HepG2 (cell line): ENCODE data around the gene CDK11B. TPM values are rescaled to one million over a fixed set of nuclear protein-coding genes. Genes with fewer than 3 reads are reported as not detected.
A peak's percentile ranks its signal among the peaks of the same experiment; 100 is the strongest.

Experiments used
- CBFB ChIP-seq: sonication (generic); formaldehyde crosslinking; IDR thresholded peaks from 2 replicates; pipeline ENCODE4 v1.4.0; 2020; ENCODE audit warnings: missing genetic modification reagents
- GTF2F1 ChIP-seq: fragments of 150-350 bp; IDR thresholded peaks from 2 replicates; pipeline ENCODE4 v1.6.1; 2014; ENCODE audit warnings: low read length
- MAFF ChIP-seq: IDR thresholded peaks from 2 replicates; pipeline ENCODE4 v1.6.1; 2011; ENCODE audit warnings: low read depth, low read length, improper control_type of control experiment
- NRL ChIP-seq: sonication (generic); formaldehyde crosslinking; IDR thresholded peaks from 2 replicates; pipeline ENCODE4 v1.5.0; 2020; ENCODE audit warnings: missing genetic modification reagents, mild to moderate bottlenecking, moderate library complexity, borderline replicate concordance
- SALL1 ChIP-seq: sonication (generic); formaldehyde crosslinking; IDR thresholded peaks from 2 replicates; pipeline ENCODE4 v1.8.0; 2022; ENCODE audit warnings: mild to moderate bottlenecking, missing genetic modification reagents
- SIN3A ChIP-seq: IDR thresholded peaks from 2 replicates; pipeline ENCODE4 v1.6.1; 2011; ENCODE audit warnings: low read depth, mild to moderate bottlenecking, control low read depth, low read length, borderline replicate concordance
- SMAD9 ChIP-seq: sonication (generic); formaldehyde crosslinking; IDR thresholded peaks from 2 replicates; pipeline ENCODE4 v1.5.1; 2020; ENCODE audit warnings: mild to moderate bottlenecking, missing genetic modification reagents
- SPEN ChIP-seq: sonication (generic); formaldehyde crosslinking; IDR thresholded peaks from 2 replicates; pipeline ENCODE4 v1.5.1; 2020; ENCODE audit warnings: low read depth, mild to moderate bottlenecking, missing genetic modification reagents
- ZBTB38 ChIP-seq: sonication (generic); formaldehyde crosslinking; IDR thresholded peaks from 2 replicates; pipeline ENCODE4 v1.5.1; 2020; ENCODE audit warnings: mild to moderate bottlenecking, missing genetic modification reagents
- ZNF652 ChIP-seq: IDR thresholded peaks from 2 replicates; pipeline ENCODE4 v1.6.1; 2016; ENCODE audit warnings: low read depth, borderline replicate concordance
- ZNF709 ChIP-seq: sonication (generic); formaldehyde crosslinking; IDR thresholded peaks from 2 replicates; pipeline ENCODE4 v1.5.0; 2020; ENCODE audit warnings: mild to moderate bottlenecking, missing genetic modification reagents
- ZSCAN31 ChIP-seq: sonication (generic); formaldehyde crosslinking; IDR thresholded peaks from 2 replicates; pipeline ENCODE4 v1.5.0; 2020; ENCODE audit warnings: low read depth, mild to moderate bottlenecking, missing genetic modification reagents
- polyA plus RNA-seq, 8 experiments: library from polyadenylated mRNA; depleted of rRNA in 3 of 8; stranded (reverse) in 7 of 8; unstranded in 1 of 8; fragments of >200 nt; fragmentation: Illumina TruSeq in 4 of 8; extraction: Trizol in 4 of 8; gene quantifications; 2 replicates each; pipeline versions ENCODE4 v1.2.1 to v1.2.3, GENCODE V29; 2011 to 2016; ENCODE audit warnings: low read depth in 4 of 8, missing spikeins in 1 of 8, mixed read lengths in 1 of 8; ENCODE audit not compliant: insufficient read depth in 1 of 8
- total RNA-seq, 5 experiments: library from RNA; depleted of rRNA; stranded (reverse); fragments of >200 nt; fragmentation: Illumina TruSeq; extraction: Trizol; gene quantifications; 2 replicates each; pipeline ENCODE4 v1.2.3, GENCODE V29; 2016; ENCODE audit warnings: low read depth in 1 of 5
- TF ChIP-seq, protein P1 (sequence below): sonication (generic); formaldehyde crosslinking; IDR thresholded peaks from 2 replicates; pipeline ENCODE4 v1.5.1; 2020; ENCODE audit warnings: mild to moderate bottlenecking, missing genetic modification reagents, moderate library complexity
- TF ChIP-seq, protein P2 (sequence below): sonication (generic); formaldehyde crosslinking; IDR thresholded peaks from 2 replicates; pipeline ENCODE4 v1.4.0; 2020; ENCODE audit warnings: missing genetic modification reagents
- TF ChIP-seq, protein P3 (sequence below): sonication (generic); formaldehyde crosslinking; conservative IDR thresholded peaks from 2 replicates; pipeline ENCODE4 v1.8.1; 2023; ENCODE audit warnings: missing genetic modification reagents
- TF ChIP-seq, protein P4 (sequence below): fragments of 450-650 bp; IDR thresholded peaks from 2 replicates; pipeline ENCODE4 v1.6.1; 2016

CDK11B gene
- total and polyA plus RNA-seq, 2 of the 13 experiments (the other 11 are each of a cell fraction or from before 2014, with no cell fraction given): 3.6 to 15.1 TPM

DNA sequence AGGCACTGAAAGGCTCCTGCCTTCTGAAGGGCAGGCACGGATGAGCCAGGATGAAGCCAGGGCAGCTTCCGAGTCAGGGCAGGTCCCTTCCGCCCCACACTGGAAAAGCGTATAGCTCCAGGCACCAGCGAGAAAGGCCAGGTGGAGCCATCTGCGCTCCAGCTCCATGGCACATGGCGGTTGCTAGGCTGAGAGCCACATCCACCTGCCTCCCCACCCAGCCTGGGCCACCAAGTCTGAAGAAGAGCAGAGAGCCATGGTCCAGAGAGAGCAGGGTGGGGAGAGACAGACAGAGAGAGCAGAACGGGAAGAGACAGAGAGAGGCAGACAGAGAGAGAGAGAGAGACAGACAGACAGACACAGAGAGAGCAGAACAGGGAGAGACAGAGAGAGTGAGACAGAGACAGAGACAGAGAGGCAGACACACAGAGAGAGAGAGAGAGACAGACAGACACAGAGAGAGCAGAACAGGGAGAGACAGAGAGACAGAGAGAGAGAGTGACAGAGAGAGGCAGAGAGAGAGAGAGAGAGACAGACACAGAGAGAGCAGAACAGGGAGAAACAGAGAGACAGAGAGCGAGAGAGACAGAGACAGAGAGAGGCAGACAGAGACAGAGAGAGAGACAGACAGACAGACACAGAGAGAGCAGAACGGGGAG lies 64.1 kb downstream of the CDK11B start (continued):
- TF ChIP-seq, protein P1, sequence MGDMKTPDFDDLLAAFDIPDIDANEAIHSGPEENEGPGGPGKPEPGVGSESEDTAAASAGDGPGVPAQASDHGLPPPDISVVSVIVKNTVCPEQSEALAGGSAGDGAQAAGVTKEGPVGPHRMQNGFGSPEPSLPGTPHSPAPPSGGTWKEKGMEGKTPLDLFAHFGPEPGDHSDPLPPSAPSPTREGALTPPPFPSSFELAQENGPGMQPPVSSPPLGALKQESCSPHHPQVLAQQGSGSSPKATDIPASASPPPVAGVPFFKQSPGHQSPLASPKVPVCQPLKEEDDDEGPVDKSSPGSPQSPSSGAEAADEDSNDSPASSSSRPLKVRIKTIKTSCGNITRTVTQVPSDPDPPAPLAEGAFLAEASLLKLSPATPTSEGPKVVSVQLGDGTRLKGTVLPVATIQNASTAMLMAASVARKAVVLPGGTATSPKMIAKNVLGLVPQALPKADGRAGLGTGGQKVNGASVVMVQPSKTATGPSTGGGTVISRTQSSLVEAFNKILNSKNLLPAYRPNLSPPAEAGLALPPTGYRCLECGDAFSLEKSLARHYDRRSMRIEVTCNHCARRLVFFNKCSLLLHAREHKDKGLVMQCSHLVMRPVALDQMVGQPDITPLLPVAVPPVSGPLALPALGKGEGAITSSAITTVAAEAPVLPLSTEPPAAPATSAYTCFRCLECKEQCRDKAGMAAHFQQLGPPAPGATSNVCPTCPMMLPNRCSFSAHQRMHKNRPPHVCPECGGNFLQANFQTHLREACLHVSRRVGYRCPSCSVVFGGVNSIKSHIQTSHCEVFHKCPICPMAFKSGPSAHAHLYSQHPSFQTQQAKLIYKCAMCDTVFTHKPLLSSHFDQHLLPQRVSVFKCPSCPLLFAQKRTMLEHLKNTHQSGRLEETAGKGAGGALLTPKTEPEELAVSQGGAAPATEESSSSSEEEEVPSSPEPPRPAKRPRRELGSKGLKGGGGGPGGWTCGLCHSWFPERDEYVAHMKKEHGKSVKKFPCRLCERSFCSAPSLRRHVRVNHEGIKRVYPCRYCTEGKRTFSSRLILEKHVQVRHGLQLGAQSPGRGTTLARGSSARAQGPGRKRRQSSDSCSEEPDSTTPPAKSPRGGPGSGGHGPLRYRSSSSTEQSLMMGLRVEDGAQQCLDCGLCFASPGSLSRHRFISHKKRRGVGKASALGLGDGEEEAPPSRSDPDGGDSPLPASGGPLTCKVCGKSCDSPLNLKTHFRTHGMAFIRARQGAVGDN (CRISPR knock-in tag): peak; percentile 42
- TF ChIP-seq, protein P2, sequence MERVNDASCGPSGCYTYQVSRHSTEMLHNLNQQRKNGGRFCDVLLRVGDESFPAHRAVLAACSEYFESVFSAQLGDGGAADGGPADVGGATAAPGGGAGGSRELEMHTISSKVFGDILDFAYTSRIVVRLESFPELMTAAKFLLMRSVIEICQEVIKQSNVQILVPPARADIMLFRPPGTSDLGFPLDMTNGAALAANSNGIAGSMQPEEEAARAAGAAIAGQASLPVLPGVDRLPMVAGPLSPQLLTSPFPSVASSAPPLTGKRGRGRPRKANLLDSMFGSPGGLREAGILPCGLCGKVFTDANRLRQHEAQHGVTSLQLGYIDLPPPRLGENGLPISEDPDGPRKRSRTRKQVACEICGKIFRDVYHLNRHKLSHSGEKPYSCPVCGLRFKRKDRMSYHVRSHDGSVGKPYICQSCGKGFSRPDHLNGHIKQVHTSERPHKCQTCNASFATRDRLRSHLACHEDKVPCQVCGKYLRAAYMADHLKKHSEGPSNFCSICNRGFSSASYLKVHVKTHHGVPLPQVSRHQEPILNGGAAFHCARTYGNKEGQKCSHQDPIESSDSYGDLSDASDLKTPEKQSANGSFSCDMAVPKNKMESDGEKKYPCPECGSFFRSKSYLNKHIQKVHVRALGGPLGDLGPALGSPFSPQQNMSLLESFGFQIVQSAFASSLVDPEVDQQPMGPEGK: no peak
- TF ChIP-seq, protein P3, sequence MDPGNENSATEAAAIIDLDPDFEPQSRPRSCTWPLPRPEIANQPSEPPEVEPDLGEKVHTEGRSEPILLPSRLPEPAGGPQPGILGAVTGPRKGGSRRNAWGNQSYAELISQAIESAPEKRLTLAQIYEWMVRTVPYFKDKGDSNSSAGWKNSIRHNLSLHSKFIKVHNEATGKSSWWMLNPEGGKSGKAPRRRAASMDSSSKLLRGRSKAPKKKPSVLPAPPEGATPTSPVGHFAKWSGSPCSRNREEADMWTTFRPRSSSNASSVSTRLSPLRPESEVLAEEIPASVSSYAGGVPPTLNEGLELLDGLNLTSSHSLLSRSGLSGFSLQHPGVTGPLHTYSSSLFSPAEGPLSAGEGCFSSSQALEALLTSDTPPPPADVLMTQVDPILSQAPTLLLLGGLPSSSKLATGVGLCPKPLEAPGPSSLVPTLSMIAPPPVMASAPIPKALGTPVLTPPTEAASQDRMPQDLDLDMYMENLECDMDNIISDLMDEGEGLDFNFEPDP (CRISPR knock-in tag): no peak
- TF ChIP-seq SPEN (no peak), ZBTB38 (0 out of 2 replicates have a peak, but pooled peaks have one; percentile 21), CBFB (CRISPR knock-in tag) (no peak), ZNF709 (no peak), SIN3A (no peak), SALL1 (CRISPR knock-in tag) (no peak), NRL (no peak), GTF2F1 (no peak), ZNF652 (CRISPR knock-in tag) (no peak), ZSCAN31 (no peak), SMAD9 (CRISPR knock-in tag) (no peak), MAFF (no peak)
- TF ChIP-seq, protein P4, sequence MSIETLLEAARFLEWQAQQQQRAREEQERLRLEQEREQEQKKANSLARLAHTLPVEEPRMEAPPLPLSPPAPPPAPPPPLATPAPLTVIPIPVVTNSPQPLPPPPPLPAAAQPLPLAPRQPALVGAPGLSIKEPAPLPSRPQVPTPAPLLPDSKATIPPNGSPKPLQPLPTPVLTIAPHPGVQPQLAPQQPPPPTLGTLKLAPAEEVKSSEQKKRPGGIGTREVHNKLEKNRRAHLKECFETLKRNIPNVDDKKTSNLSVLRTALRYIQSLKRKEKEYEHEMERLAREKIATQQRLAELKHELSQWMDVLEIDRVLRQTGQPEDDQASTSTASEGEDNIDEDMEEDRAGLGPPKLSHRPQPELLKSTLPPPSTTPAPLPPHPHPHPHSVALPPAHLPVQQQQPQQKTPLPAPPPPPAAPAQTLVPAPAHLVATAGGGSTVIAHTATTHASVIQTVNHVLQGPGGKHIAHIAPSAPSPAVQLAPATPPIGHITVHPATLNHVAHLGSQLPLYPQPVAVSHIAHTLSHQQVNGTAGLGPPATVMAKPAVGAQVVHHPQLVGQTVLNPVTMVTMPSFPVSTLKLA: peak; percentile 59
- TF ChIP-seq, all 625 proteins: peak for 3
